OCI-LY3 (cell line): ENCODE results near the gene TMEM98.

Experiments used
- EZH2phosphoT487 ChIP-seq: fragments of 200-600 bp; shearing (Covaris generic); IDR thresholded peaks from 2 replicates; pipeline ENCODE4 v1.6.1; 2018; ENCODE audit warnings: antibody characterized with exemption, mixed run types, low read depth
- TF ChIP-seq, protein P1 (sequence below): fragments of 200-600, 300-600 bp; sonication (generic); IDR thresholded peaks from 2 replicates; pipeline ENCODE4 v1.5.1; 2014; ENCODE audit warnings: antibody characterized with exemption, low read length, low read depth

- TF ChIP-seq, protein P1, sequence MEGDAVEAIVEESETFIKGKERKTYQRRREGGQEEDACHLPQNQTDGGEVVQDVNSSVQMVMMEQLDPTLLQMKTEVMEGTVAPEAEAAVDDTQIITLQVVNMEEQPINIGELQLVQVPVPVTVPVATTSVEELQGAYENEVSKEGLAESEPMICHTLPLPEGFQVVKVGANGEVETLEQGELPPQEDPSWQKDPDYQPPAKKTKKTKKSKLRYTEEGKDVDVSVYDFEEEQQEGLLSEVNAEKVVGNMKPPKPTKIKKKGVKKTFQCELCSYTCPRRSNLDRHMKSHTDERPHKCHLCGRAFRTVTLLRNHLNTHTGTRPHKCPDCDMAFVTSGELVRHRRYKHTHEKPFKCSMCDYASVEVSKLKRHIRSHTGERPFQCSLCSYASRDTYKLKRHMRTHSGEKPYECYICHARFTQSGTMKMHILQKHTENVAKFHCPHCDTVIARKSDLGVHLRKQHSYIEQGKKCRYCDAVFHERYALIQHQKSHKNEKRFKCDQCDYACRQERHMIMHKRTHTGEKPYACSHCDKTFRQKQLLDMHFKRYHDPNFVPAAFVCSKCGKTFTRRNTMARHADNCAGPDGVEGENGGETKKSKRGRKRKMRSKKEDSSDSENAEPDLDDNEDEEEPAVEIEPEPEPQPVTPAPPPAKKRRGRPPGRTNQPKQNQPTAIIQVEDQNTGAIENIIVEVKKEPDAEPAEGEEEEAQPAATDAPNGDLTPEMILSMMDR, result no peak
- TF ChIP-seq EZH2phosphoT487, result no peak
Measured at GRCh38 chr17:32947736-32948135, 19.8 kb downstream of the TMEM98 start.
